Left cardiac atrium (tissue), 4 donors: Measurements from ENCODE around the gene UNK. TPM values are rescaled to one million over a fixed set of nuclear protein-coding genes. Genes with fewer than 3 reads are reported as not detected.
"Not testable (repeated sequence)": the region's sequence is repeated elsewhere in the genome, so short reads cannot be mapped to it uniquely, and the experiment has no call there.

ENCODE experiments used
- ATAC-seq, 2 donors: fragments of 200-7000 bp; cut with Tn5 transposase; one replicate each; pipeline ENCODE4 v1.9.1; 2020; ENCODE audit warnings: mild to moderate bottlenecking in 2 of 2, moderate library complexity in 2 of 2
- DNase-seq: peaks from one replicate; pipeline ENCODE4 v3.0.0-alpha.2; 2020
- intact Hi-C, 2 donors: fragments of 100-400 bp; cut with DNase I; formaldehyde crosslinking; loops; one replicate each; pipeline versions ENCODE4 v1.14.1 to v1.15.1; 2022 to 2023
- total RNA-seq, 2 donors: library from RNA; stranded (reverse); fragmentation: NEBNext Ultra II Directional; extraction: Animal tissue kit (Norgen Biotek cat#: 25700); gene quantifications; one replicate each; pipeline ENCODE4 v1.2.1, GENCODE V29; 2021
- donor health status: DM: no; HTN: yes; CAD: no.
- donor health status: DM: no; HTN: yes; CAD: no; lungs with severe emphysema.
- donor health status: DM: yes; HTN: yes; CAD: no.
- donor health status: Dilated cardiomyopathy.

UNK gene
- total RNA-seq, 2 donors from 2014 or later, result 15.8 to 17.8 TPM

DNA sequence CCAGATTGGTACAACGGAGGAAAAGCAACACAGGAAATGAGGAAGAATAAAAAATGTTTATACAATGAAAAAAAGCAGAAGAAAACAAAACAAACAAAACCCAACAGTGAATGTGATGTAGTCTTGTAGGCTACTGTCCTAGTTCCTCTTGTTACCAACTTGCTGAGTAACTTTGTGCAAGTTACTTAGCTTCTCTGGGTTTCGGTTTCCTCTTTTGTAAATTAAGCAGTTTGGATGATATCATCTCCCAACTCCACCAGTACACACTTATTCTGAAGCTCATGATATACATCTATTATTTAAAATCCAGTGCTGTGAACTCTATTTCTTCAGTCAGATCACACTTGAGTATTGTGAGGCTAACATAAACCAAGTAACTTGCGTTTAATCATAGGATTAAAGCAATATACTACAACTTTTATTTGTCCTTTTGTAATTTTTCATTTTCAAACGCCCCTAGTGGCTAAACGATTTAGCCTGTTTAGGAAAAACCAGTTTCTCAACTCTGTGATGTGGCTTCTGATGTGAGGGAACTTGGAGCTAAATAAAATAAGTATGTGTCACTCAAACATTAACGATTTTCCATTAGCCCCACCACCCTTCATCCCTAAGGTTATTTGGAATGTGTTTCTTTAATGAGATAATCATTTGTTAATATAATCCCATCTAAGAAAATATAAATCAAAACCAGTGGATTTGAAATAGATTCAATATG is 1.4 kb upstream of the UNK start:
- ATAC-seq, result no peak
- intact Hi-C loops, result no loop called here

DNA sequence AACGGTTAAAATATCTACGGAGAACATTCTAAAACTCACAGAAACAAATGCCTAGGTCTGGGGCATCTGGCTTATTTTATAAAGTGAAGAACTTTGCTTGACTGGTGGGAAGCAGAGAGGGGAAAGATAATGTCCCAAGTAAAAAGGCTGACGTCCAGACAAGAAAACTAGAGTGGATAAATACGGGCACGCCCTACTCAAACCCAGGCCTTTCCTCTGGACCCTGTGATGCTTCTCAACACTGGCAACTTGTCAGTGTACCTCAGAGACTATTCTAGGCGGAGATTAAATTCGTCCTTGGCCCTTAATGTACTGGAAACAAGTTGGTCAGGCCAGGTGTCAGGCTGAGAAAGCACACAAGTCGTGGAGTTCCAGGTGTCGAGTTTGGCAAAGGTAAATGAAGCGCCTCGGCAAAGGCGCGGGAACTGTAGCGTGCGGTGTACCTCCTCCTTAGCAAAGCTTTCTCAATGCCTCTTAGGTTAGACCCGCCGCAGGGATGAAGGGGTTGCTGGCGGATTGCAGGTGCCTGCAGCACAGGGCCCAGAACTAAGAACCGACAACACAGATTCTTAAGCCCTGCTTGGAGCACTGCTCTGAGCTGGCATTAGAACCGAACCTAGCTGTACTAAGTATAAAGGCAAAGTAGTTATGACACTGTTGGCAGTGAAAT is 668 bp upstream of the UNK start:
- DNase-seq (peak; percentile 38), ATAC-seq (peak; percentile 0)
- intact Hi-C loops, result loop anchor here in 1 of 2 donors (2.0 kb wide), 1 partner anchor 71 kb away; the partner anchor contains the start of gene WBP2

More for the DNA sequence above, 1.4 kb upstream of the UNK start:
- DNase-seq, result no peak

DNA sequence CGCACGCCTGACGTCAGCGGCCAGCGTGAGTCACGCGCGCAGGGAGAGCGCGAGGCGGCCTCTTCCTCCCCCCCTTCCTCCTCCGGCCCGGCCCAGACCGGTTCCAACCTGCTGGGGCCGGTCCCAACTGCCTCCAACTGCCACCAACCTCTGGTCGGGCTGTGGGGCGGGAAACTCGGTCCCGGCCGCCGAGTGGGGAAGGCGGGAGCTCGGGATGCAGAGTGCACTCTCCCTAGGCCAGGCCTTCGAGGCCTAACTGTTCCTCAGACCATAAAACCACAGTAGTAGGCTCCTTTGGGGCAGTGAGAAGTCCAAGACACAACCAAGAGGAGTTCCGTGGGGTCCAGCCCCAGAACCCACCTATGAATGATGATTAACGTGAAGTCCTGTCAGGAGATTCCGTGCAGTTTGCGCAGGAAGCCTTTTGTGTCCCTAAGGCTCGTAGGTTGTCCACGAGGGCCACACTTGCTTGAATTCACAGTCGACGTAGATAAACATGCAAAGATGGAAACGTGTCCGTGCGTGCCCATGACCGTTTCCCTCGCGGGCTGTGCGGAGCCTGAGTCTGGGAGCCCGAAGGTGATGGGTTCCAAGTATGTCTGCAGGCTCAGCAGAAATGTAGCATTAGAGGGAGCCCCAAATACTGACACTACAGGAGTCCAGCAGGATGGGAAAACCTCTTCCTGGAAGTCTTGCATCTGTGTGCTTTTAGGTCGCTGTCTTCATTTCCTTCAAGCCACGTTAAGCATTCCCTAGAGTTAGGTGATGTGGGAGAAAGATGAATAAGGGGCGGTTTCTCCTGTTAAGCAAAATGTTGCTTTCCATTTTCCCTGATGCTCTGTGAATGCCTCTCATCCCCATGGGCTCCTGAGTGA is 647 bp downstream of the UNK start:
- intact Hi-C loops, result loop anchor here in 1 of 2 donors (2.0 kb wide), 1 partner anchor 70 kb away; the partner anchor contains the start of gene WBP2
- peak; percentile 90 for DNase-seq
- ATAC-seq, result peak; percentile 94

DNA sequence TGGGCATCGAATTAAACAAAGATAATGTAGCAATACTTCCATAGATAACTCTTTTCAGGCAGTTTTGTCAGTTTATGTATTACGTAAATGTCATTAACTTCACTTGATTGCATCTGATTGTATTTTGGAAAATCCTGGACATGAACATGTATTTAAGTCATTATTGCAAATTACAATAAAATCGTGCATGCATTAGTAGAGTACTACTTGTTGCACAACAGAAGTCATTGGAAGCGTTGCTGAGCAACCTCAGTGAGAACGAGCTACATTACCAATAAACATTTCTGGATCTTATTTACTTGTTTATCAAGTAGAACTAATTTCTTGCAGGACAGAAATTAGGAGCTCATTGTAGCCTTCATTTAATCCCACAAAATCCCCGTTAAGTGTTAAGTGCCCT is 6.6 kb downstream of the UNK start:
- ATAC-seq (no peak), DNase-seq (no peak)
- intact Hi-C loops, result no loop called here

DNA sequence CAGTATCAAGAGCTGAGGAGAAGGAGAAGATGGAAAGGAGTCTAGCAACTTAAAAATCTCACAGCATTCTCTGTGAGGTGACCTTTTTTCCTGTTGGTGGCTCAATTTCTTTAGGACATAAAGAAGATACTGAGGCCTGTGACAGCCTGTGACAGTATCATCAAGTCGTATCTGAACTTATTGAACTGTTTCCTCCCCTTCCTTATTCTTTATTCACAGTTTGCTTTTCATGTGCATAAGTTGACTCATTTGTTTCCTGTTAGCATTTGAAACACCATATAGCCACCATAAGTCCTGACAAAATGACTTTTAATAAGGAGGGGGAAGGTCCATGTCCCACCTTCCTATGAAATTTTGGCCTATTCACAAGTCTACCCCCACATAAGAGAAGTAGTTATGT is 8.9 kb downstream of the UNK start:
- ATAC-seq (no peak), DNase-seq (no peak)
- intact Hi-C loops, result no loop called here

DNA sequence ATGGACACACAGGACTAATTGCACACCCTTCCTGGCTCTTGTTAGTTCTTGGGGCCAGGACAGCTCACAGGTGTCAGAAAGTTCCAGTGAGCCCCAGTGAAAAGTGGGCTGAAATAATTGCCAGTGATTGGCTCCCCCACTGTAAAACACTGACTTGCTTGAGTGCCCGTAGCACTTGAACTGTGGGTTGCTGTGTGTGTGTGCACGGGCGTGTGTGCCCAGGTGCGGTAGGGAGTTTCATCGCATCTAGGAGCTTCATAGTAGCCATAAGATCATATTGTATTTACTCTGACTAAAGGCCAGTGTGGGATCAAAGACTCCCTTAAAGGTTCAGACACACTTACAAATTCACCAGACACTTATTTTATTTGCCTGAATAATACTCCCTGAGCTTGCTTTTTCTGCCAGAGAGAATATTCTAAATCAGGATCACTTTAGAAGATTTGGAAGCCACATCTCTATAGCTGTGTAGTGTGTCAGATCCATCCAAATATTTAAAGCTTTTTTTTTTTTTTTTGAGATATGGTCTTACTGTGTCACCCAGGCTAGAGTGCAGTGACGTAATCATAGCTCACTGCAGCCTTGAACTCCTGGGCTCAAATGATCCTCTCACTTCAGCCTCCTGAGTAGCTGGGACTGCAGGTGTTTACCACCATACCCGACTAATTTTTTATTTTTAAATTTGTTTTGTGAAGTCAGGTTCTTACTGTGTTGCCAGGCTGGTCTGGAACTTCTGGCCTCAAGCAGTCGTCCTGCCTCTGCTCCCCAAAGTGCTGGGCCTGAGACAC is 11.4 kb downstream of the UNK start:
- ATAC-seq (no peak), DNase-seq (no peak)
- intact Hi-C loops, result no loop called here

DNA sequence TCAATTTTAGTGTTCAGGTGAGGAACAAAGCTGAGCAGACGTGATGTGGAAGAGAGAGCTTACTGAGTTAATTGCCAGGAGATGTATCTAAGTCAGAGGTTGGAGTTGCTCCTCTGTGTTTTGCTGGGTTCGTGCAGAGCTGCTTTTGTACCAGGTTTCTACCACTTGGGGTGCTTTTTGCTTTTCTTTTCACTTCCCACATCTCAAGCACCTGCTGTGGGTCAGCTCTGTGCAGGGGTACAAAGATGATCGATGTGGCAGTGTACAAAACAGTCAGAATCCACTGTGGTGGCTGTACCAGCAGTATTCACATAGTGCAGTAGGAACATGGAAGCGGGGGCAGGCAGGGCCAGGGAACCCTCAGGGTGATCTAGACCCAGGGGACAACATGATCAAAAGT is 14.8 kb downstream of the UNK start:
- DNase-seq (no peak), ATAC-seq (no peak)
- intact Hi-C loops, result no loop called here

DNA sequence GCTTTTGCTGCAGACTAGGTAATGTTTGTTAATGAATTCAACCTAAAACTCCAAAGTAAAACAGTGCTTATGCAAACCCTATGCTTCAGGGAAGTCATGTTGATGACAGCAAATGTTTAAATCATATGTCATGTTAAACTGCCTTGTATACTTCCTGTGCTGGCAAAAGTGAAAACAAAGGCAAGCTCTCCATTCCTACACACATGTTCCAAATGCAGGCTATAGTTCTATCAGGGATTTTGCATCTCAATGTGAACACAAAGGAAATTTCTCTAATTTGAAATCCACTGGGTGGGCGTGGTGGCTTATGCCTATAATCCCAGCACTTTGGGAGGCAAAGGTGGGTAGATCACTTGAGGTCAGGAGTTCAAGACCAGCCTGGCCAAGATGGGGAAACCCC is 19.3 kb downstream of the UNK start:
- DNase-seq (no peak), ATAC-seq (no peak)
- intact Hi-C loops, result no loop called here

DNA sequence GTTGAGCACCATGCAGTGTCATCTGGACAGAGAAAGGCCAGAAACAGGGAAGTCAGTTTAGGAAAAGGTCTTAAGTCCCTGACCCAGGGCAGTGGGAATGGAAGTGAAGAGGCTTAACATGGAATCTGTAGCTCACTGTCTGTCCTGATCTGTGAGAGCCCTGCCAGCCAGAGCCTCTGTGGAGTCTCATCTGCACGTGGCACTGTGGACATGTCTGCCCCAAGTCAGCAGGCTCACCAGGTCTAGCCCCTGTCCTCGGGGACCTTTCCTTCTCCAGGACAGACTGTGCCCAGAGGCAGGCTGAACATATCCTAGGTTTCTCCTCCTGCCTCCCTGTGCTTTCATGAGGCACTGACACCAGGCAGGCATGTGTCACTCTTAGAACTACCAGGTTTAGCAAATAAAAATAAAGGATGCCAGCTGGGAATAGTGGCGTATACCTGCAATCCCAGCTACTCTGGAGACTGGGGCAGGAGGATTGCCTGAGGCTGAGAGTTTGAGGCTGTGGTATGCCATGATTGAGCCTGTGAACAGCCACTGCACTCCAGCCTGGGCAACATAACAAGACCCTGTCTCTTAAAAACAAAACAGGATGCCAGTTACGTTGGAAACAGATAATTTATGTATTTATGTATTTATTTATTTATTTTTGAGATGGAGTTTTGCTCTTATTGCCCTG is 22.4 kb downstream of the UNK start:
- peak; percentile 16 to 40 for ATAC-seq
- DNase-seq, result no peak
- intact Hi-C loops, result no loop called here

DNA sequence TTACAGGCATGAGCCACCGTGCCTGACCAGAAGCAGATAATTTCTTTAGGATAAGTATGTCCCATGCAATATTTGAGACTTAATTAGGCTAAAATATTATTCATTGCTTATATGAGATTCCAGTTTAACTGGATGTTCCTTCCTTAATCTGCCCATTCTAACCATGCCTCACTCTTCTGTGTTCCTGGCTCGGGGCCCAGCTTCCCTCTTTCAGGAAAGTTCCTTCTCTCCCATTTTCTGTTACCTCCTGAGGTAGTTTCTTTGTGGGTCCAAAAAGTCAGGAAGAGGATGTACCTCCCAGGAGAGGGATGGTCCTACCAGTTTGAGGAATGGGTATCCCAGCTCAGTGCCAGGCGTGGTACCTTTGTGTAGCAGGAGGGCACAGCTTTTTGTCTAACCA is 23.3 kb downstream of the UNK start:
- ATAC-seq (no peak), DNase-seq (no peak)
- intact Hi-C loops, result no loop called here

DNA sequence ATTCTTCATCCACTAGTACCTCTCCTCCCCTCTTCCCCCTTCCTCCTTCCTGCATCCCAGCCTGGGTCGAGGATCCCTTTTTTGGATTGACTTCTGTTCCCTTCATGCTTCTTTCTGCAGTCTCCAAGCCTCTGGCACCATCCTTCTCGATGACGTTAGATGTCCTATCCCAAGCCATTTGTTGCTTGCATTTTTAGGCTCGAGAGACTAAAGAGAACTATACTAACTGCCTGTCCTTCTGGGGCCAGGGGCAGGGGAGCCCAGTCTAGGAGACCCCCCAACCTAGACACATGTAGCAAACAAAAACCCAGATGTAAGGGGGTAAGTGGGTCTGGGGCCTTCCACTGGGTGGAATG is 23.9 kb downstream of the UNK start:
- ATAC-seq, result peak in 1 of 2 donors; percentile 3
- intact Hi-C loops, result no loop called here
- DNase-seq, result no peak

DNA sequence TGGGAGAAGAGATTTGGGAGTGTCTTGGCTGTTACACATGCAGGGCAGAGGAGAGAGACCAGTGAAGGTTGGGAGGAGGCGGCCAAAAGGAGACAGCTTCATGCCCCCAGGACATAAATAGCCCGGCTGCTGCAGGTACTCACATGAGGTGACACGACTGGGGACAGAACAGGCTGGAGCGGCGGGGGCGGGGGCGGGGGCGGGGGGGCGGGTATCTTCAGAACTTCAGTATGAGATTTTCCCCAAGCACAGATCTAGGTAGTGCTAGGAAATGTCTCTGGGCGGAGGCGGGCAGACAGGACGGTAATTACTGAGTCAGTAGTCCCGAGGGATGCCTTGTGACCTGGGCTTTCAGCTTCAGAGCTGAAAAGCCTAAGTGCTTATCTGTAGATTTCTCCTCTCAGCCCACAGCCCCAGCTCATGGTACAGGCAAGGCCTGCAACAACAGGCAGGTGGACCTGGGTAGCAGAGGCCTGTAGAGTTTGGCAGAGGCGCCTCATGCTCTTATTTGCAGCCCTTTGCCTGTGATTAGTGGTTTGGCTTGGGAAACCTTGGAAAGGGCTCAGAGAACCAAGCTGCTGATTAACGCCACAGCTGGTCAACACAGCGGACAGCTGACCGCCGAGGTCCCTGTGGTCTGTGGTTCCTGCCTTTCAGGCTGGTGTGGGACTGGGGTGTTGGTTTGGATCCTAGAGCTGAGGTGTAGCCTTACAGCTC is 24.5 kb downstream of the UNK start:
- DNase-seq (peak; percentile 78), ATAC-seq (peak; percentile 65 to 84)
- intact Hi-C loops, result no loop called here

DNA sequence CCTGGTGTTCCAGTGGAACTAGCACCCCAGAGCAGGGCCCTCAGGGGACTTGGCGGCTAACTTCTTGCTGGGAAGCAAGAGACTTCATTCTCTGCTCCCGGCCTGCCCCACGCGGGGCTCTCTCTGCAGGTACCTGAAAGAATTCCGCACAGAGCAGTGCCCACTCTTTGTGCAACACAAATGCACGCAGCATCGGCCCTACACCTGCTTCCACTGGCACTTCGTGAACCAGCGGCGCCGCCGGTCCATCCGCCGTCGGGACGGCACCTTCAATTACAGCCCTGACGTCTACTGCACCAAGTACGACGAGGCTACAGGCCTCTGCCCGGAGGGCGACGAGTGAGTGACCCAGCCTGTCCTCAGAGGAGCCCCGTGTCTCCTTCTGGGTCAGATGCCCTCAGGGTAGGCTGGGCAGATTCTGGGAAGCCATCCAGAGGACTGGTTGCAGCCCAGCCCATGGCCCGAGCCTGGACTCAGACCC is 25.1 kb downstream of the UNK start:
- ATAC-seq, result peak in 1 of 2 donors; percentile 12
- intact Hi-C loops, result no loop called here
- DNase-seq, result no peak

DNA sequence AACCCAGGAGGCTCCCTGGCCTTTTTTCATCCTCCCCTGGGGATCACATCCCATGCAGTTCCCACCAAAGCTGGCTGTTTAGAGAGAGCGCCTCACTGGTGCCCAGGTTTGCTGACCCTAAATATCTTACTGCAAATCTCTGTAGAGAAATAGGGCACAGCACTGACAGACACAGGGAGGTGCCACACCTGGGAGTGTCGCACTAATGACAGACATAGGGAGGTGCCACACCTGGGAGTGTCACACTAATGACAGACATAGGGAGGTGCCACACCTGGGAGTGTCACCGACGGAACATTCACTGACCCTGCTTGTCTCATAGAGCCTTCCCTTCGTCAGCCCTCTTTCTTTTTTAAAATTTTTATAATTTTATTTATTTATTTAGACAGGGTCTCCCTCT is 25.6 kb downstream of the UNK start:
- DNase-seq (no peak), ATAC-seq (no peak)
- intact Hi-C loops, result no loop called here

DNA sequence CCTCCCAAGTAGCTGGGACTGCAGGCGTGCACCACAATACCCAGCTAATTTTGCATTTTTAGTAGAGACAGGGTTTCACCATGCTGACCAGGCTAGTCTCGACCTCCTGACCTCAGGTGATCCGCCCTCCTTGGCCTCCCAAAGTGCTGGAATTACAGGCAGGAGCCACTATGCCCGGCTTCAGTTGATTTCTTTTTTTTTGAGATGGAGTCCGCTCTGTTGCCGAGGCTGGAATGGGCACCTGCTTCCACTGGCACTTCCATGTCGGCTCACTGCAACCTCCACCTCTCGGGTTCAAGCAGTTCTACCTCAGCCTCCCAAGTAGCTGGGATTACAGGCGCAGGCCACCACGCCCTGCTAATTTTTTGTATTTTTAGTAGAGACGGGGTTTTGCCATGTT is 26.1 kb downstream of the UNK start:
- DNase-seq, intact Hi-C loops, ATAC-seq: not testable (repeated sequence)

DNA sequence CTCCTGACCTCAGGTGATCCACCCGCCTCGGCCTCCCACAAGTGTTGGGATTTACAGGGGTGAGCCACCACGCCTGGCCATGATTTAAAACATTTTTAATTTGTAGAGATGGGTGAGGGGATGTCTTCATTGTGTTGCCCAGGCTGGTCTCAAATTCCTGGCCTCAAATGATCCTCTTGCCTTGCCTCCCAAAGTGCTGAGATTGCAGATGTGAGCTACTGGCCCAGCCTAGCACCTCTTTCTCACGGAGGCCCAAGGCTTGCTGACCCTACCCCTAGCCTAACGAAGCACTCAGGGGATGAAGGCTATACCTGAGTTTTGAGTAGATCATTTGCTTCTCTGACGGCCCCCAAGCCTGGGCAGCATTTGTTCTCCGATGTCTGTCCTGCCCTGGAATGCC is 26.6 kb downstream of the UNK start:
- DNase-seq, result peak; percentile 3
- ATAC-seq, result no peak
- intact Hi-C loops, result no loop called here

DNA sequence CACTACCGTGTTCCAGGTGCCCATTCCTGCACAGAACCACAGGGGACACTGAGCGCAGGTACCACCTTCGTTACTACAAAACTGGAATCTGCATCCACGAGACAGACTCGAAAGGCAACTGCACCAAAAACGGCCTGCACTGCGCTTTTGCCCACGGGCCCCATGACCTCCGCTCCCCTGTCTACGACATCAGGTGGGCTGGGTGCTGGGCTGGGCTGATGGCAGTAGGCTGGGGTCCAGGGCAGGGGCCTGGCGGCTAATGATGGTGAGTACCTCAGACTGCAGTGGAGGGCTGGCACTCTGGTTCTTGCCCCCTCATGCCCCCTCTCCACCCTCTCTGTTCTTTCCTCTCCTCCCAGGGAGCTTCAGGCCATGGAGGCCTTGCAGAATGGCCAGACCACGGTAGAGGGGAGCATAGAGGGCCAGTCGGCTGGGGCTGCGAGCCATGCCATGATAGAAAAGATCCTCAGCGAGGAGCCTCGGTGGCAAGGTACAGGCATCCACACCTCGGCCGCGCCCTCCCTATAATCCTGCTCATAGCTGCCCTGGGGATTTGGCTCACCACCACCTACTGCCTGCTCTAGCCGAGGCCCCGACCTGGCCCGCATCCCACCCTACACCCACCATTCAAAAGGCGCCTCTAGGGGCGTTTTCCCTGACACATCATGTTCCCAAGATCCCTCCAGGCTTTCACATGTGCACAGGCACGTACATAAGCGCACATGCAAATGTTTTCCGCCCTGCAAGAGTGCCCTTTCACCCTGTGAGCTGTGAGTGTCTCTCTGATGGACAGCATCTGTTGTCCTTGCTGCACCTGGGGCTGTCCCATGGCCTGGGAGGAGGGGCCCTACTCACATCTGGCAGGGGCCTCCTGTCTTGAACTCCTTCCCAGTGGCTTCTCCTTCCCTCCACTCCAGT is 27.7 kb downstream of the UNK start:
- DNase-seq (peak; percentile 20), ATAC-seq (no peak)
- intact Hi-C loops, result no loop called here
